HTERT RPE-1 (cell line): ENCODE data around the gene ARHGEF4.
"Not testable (repeated sequence)": the region's sequence is repeated elsewhere in the genome, so short reads cannot be mapped to it uniquely, and the experiment has no call there.

Experiments
- in situ Hi-C: fragments of 300-500 bp; cut with MboI; formaldehyde crosslinking; loops from 4 replicates; pipeline ENCODE4 v1.14.3; 2020; ENCODE audit warnings: low sequenced_read_pairs

ARHGEF4 gene

DNA sequence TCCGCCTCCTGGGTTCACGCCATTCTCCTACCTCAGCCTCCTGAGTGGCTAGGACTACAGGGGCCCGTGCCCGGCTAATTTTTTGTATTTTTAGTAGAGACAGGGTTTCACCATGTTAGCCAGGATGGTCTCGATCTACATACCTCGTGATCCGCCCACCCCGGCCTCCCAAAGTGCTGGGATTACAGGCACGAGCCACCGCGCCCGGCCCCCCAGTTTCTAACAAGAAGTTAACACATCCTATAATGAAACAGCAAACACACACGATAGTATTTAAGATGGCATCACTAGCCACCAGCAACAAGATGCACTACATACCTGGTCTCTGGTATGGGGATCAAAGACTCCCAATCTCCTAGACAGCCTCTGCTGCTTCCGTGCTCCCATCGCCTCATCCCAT is 238.9 kb downstream of the ARHGEF4 start:
- in situ Hi-C loops: not testable (repeated sequence)

DNA sequence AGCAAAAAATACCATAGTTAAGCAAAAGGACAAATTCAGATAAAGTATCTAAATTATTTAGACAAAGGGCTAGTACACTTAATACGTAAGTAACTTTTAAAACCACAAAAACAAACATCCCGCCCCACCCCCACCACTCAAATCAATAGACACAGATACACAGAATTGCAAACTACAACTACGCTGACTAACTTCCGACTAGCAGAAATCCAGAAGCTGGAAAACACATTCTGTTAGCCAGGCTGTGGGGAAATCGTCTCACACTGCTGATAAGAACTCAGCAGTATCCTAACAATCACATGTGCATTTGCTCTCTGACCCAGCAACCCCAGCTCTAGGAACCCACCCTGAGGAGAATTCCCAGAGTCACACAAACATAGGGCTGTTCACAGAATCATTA is 240.0 kb downstream of the ARHGEF4 start:
- in situ Hi-C loops: no loop called here

DNA sequence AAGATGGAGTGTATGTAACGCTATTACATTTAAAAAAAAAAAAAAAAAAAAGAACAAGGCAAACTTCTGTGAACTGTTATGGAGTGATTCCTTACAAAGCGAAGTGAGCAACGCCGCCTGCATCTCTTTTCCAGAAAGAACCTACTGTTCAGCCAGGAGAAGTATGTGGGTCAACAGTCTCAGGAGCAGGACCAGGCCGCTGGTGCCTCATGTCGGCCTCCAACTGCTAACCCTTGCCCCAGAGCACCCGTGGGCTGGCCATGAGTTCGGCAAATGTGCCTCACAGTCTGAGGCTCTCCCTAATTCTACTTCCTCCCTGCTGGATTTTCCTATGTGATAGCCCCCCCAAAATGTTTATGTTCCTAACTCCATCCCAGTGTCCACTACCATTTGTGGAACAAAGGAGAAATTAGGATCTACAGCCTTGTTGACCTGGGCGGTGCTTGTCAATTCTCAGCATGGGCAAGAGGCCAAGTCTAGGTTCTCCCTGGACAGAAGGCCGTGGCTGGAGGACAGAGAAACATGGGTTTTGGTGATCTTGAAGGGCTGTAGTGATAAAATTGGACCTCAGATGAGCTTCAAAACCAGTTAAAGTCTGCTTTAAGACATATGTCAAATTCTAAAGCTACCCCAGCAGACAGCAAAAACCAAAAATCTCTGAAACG is 240.6 kb downstream of the ARHGEF4 start:
- in situ Hi-C loops: no loop called here

- in situ Hi-C loops: no loop called here
Observed at GRCh38 chr2:131077966-131078365, 241.3 kb downstream of the ARHGEF4 start.

GRCh38 chr2:131079931-131080330 is 243.2 kb downstream of the ARHGEF4 start:
- in situ Hi-C loops: not testable (repeated sequence)

DNA sequence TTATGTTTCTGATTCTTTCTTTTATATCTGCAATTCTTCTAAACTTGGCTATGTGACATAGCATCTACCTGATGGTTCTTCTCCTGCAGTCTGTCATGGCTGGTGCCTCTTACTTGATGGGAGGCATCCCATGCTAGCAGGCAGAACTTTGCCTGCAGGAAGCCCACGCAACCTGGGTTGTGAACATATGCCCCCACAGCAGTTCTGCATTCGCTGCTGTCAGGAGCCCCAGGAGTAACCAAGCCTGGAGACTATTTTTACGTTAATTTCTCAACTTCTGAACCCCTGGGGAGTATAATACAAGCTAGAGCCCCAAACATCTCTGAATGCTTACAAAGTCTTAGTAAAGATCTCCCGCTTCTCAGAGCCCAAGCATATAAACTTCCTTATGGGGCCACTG is 244.5 kb downstream of the ARHGEF4 start:
- in situ Hi-C loops: no loop called here

DNA sequence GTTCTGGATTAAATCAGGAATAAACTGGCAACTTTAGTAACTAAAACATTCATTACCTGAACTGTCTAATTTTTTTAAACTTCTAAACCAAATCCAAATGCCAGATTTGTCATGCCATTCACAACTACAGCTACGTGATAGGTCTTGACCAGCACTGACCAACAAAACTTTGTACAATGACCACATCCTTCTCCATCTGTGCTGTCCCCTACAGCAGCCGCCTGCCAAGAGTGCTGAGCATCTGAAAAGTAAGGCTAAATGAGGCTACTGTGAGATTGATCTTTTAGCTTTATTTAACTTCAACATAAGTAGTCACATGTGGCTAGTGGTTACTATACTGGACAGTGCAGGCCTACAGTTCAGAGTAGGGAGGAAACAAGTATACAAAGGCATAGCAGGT is 248.9 kb downstream of the ARHGEF4 start:
- in situ Hi-C loops: no loop called here

GRCh38 chr2:131092458-131093005 is 255.8 kb downstream of the ARHGEF4 start:
- in situ Hi-C loops: no loop called here

DNA sequence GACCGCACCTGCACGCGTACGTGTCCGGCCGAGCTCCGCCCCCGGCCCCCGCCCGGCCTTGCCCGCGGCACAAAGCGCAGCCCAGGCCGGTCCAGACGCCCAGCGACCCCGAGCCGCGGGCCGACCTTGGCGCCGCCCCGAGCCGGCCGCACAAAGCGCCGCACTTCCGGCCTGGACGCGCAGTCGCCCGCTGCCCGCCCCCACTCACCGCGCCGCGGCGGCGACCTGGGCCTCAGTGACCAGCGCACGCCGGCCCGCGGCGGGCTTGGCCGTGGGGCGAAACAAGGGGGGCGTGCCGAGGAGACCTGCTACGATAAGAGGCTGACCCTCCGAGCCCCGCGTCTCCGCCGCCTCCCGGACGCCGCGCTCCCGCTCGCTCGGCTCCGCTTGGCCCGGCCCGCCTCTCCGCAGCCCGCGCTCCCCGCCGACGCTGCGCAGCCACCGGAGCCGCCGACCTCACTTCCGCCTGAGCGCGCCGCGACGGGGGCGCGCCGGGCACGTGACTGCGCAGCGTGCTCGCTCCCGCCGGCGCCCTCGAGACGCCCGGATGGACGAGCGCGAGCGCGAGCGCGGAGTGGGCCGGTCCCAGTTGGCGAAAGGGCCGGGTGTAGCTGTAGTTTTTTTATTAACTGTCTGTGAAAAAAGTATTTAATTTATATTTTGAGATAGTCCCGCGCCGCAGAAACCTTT is 256.4 kb downstream of the ARHGEF4 start, which contains the start of gene FAM168B:
Gene FAM168B (minus strand): TSS at position 455 of the 690 bp plus-strand sequence. CDS start 10,814 bp downstream, outside the sequence.
- in situ Hi-C loops: no loop called here

DNA sequence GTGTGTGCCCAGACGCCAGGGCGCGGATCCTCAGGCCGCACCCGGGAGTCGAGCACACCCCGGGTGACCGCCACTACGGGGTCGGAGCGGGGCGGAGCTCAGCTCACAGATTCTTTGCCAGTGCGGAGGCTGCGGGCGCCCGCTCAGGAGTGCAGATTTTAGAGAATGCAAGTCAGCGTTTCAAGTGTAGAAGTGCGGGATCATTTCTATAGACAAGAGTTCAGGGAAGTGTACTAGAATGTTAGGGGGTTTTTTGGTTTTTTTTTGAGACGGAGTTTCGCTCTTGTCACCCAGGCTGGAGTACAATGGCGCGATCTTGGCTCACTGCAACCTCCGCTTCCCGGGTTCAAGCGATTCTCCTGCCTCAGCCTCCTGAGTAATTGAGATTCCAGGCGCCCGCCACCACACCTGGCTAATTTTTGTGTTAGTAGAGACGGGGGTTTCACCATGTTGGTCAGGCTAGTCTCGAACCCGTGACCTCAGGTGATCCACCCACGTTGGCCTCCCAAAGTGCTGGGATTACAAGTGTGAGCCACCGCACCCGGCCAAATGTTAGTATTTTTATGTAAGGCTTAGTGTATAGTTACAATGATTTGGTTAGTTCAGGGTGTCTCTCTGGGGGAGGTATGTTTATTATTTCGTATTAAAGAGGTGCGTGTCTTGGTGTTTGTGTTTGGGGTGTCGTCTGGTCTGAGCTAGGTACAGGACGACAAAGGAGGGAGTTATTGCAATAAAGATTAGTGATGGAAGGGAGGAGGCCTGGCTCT is 257.2 kb downstream of the ARHGEF4 start:
- in situ Hi-C loops: no loop called here

DNA sequence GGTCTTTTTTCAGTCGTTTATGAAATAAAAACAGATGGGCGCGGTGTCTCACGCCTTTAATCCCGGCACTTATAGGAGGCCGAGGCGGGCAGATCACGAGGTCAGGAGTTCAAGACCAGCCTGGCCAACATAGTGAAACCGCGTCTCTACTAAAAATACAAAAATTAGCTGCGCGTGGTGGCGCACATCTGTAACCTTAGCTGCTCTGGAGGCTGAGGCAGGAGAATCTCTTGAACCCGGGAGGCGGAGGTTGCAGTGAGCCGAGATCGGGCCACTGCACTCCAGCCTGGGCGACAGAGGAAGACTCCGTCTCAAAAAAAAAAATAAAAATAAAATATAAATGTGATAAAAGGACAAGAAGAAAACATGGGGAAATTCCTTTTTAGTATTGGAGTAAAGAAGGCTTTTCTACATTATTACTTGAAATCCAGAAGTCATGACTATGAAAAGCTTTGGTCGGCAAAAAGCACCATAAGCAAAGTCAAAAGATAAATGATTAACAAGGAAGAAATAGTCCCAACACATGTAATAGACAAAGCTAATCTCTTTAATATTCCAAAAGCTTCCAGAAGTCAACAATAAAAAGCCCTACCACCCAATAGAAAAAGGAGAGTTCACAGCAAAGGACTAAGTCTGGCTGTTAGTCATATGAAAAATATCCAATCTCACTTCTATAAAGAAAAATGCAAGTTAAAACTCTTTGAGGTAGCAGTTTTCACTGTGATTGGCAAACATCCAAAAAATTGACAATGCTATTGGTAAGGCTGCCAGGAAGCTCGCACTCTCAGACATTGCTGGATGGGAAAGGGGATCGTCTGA is 258.0 kb downstream of the ARHGEF4 start:
- in situ Hi-C loops: no loop called here
